Limb (tissue), 2 donors: ENCODE results near the gene ACOXL.
"Not testable (repeated sequence)": the region's sequence is repeated elsewhere in the genome, so short reads cannot be mapped to it uniquely, and the experiment has no call there.

Experiments used
- DNase-seq, 2 donors: peaks; one replicate each; pipeline ENCODE4 v3.0.0-alpha.2; 2016; ENCODE audit errors: extremely low spot score in 2 of 2

ACOXL gene

DNA sequence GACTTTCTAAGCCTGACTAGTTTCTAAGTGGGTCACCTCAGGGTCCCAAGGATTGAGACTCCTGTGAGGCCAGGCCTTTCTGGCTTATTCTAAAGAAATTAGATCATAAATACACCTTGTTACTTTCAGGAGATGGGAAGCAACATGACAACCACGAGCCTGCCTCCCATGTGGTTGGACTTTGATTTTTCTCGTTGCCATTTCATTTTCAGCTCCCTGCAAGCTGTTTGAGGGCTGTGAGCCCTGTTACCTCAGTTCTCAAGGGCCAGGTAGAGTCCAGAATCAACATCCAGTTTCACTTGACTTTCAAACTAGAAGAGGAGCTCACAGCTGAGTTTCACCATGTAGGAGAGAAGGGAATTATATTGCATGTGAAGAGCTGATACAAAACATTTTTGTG lies 228.6 kb downstream of the ACOXL start:
- DNase-seq = no peak

GRCh38 chr2:110961643-110962042 lies 229.3 kb downstream of the ACOXL start:
- DNase-seq = not testable (repeated sequence)

DNA sequence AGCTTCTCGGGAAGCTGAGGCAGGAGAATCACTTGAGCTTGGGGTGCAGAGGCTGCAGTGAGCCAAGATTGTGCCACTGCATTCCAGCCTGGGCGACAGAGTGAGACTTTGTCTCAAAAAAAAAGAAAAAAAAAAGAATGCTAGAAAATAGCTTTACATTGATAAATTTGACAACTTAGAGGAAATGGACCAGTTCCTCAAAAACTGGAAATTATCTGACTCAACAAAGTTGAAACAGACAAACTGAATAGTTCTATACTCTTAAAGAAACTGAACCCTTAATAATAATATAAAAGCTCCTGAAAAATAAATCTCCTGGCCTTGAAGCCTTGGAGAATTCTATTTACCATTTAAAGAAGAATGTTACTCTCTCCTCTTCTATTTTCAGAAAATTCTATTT lies 237.3 kb downstream of the ACOXL start:
- DNase-seq = no peak

DNA sequence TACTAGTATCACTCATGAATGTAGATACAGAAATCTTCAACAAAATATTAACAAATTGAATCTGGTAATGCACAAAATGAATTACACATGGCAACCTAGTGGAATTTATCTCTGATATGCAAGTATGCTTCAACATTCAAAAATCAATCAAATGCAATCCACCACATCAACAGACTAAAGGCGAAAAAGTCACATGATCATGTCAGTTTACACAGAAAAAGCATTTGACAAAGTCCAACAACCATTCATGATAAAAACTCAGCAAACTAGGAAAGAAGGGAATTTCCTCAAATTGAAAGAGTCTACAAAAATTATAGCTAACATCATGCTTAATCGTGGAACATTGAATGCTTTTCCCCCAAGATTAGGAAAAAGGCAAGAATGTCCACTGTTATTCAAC lies 237.8 kb downstream of the ACOXL start:
- no peak for DNase-seq

- DNase-seq = no peak
These were observed 239.4 kb downstream of the ACOXL start for GRCh38 chr2:110971811-110972210.

GRCh38 chr2:110973262-110973661 lies 240.9 kb downstream of the ACOXL start:
- DNase-seq = no peak

GRCh38 chr2:110977403-110977802 lies 245.0 kb downstream of the ACOXL start:
- no peak for DNase-seq

DNA sequence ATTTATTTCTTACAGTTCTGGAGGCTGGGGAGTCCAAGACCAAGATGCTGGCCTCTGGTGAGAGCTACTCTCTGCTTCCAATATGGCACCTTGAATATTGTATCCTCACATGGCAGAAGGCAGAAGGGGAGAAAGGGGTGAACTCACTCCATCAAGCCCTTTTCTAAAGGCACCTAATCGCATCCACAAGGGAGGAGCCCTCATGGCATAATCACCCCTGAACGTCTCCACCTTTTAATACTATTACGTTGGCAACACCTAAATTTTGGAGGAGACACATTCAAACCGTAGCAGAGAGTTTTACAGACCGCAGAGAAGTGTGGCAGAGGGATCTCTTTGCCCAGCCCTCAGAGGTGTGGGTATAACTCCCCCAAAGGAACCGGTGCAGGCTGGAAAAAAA lies 245.8 kb downstream of the ACOXL start:
- no peak for DNase-seq

DNA sequence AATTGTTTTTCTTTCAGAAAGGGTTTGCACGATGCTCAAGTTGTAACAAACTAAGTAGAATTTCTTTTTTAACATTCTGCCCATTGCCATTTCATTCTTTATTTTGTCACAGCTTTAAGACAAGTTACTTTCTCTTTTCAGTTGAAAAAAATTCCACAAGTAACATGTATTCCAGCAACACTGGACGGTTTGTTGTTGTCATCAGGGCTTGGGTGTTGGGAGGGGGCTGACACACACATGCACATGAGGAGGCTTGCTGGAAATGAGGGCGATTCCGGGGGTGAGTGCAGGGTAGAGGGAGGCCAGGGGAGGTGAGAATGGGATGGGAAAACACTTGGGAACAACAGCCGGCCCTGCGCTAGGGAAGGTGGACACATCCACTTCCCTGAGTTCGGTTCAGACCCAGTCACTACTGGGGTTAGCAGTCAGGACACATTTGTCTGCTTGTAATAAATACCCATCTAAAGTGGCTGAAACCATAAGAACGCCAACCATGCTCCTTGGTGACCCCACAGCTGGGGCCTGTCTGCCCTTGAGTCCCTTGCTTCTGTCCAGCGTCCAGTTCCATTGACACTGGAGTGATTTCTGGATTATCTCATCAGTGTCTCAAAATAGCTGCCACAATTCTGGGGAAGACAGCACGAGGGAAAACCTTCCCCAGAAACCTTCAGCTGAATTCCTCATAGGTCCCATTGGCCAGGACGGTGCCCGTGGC lies 246.5 kb downstream of the ACOXL start:
- DNase-seq = no peak

DNA sequence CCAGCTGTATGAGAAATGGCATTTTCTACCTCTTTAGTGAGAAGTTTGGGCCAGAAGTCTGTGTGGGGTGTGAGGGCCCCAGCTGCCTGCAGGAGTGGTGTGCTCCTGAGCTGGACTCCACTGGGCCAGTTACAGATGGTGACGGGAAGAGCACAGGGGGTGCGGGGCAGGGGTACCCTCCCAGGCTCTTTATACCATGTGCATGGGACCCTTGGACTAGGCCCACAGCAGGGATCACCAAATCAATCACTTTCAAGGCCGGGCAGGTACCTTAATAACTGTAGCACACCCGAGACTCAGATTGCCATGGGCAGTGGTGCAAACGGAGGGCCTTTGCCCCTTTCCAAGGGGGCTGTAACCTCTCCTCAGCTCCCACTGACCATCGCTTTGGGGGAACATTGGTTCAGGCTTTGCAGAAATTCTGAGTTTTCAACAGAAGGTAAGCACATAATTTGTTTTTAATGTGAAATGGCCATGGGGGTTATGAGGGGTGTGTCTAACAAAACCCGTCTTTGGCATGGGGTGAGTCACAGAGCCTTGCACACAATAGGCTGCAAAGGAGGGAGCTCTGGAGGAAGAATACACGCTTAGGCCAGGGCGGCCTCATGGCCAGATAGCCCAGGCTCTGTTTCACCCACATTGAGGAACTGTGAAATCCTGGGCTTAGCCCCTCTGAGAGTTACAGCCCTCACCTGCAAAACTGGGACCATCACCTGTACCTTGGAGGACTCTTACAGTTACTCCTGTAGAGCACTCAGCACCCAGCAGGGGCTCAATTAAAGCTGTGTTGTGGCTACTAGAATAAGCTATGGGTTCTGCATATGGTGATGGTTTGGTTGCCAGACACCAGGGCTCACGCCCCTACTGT lies 247.3 kb downstream of the ACOXL start:
- DNase-seq = no peak

- no peak for DNase-seq
These were observed 248.1 kb downstream of the ACOXL start for GRCh38 chr2:110980339-110981062.

- peak in 1 of 2 donors; percentile 64 for DNase-seq
These were observed 250.8 kb downstream of the ACOXL start for GRCh38 chr2:110983133-110983532.

- DNase-seq = no peak
These were observed 252.5 kb downstream of the ACOXL start for GRCh38 chr2:110984694-110985490.

GRCh38 chr2:110990440-110990839 lies 258.1 kb downstream of the ACOXL start:
- no peak for DNase-seq

- DNase-seq = peak in 1 of 2 donors; percentile 75
These were observed 259.5 kb downstream of the ACOXL start for GRCh38 chr2:110991911-110992310.

GRCh38 chr2:110992886-110993285 lies 260.5 kb downstream of the ACOXL start:
- DNase-seq = no peak

GRCh38 chr2:110993557-110994231 lies 261.3 kb downstream of the ACOXL start:
- DNase-seq = no peak

DNA sequence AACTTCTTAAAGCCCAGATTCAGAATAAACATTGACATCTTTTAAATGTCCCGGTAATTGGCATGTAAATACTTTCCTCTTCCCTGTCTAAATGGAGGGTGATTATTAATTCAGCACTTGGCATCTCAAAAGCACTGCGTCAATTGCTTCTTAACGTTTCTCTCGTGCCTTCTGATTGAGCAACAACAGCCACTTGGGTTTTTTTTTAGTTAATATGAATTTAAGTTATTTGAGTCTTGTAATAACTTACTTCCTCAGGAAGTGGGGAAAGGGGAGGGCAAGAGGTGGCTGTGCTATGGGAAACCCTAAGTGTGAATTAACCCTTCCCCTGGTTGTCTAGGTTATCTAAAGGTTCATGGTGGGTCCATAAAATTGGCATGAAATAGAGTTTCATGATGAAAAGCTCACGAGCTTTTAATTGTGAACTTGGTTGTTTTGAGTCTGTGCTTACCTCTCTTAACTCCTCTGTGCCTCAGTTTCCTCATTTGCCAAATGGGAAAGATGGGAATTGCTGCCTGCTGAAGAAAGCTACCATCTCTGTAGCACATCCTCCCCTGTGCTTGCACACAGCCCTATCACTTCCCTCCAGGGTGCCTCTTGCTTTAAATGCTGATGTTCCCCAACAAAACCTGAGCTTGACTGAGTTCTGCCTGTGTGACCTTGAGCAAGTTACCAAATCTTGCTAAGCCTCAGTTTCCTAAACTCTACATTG lies 262.0 kb downstream of the ACOXL start:
- DNase-seq = no peak

DNA sequence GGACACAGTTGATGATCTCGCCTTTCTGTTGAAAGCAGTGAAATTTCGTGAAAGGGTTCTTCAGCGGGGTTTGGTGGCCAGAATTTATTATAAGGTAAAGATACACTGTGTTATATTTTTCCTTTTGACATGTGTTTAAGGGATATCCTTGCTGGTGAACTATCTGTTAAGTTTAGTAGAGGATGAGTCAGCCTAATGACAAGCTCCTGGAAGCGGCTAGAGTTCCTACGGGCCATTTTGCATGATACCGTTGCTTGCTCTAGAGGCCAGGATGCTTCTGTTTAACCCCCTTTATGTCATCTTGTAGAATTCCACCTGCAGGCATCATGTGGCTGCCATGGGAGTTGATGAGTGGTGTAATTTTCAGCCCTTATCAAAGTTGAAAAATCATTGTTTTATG lies 263.5 kb downstream of the ACOXL start:
- DNase-seq = no peak
